Stimulated activated CD4-positive, alpha-beta T cell treated with anti-CD3 and anti-CD28 coated beads, Interleukin-4, amount 100 ng/mL, for 4 hours (primary cell): ENCODE data around the gene ARMH1.
"Not testable (repeated sequence)": the region's sequence is repeated elsewhere in the genome, so short reads cannot be mapped to it uniquely, and the experiment has no call there.

Experiments used
- DNase-seq, 2 experiments: peaks; one replicate each; pipeline ENCODE4 v3.0.0-alpha.2; 2020

The ARMH1 gene

GRCh38 chr1:44696789-44697345 lies 22.4 kb downstream of the ARMH1 start:
- peak in 1 of 2 experiments; percentile 16 for DNase-seq

GRCh38 chr1:44698138-44698537 lies 23.6 kb downstream of the ARMH1 start:
- DNase-seq = no peak

- DNase-seq = not testable (repeated sequence)
These were observed 24.9 kb downstream of the ARMH1 start for GRCh38 chr1:44699375-44699774.

GRCh38 chr1:44700573-44700972 lies 26.1 kb downstream of the ARMH1 start:
- DNase-seq = no peak

- no peak for DNase-seq
These were observed 26.6 kb downstream of the ARMH1 start for GRCh38 chr1:44701141-44701573.

GRCh38 chr1:44705470-44705869 lies 31.0 kb downstream of the ARMH1 start:
- no peak for DNase-seq

GRCh38 chr1:44705938-44706337 lies 31.4 kb downstream of the ARMH1 start:
- no peak for DNase-seq

- no peak for DNase-seq
These were observed 32.8 kb downstream of the ARMH1 start for GRCh38 chr1:44707112-44707881.

- peak in 1 of 2 experiments; percentile 39 for DNase-seq
These were observed 33.7 kb downstream of the ARMH1 start for GRCh38 chr1:44707959-44708831.

GRCh38 chr1:44713321-44713781 lies 38.8 kb downstream of the ARMH1 start:
- DNase-seq = no peak

GRCh38 chr1:44714532-44714931 lies 40.0 kb downstream of the ARMH1 start:
- no peak for DNase-seq

GRCh38 chr1:44714944-44715571 lies 40.5 kb downstream of the ARMH1 start:
- peak; percentile 36 to 63 for DNase-seq

- DNase-seq = no peak
These were observed 42.6 kb downstream of the ARMH1 start for GRCh38 chr1:44717156-44717555.

- no peak for DNase-seq
These were observed 43.1 kb downstream of the ARMH1 start for GRCh38 chr1:44717653-44718052.

- DNase-seq = no peak
These were observed 43.6 kb downstream of the ARMH1 start for GRCh38 chr1:44718091-44718490.

GRCh38 chr1:44719318-44719717 lies 44.8 kb downstream of the ARMH1 start:
- no peak for DNase-seq

GRCh38 chr1:44720281-44720680 lies 45.8 kb downstream of the ARMH1 start:
- no peak for DNase-seq

- peak; percentile 66 to 82 for DNase-seq
These were observed 47.2 kb downstream of the ARMH1 start for GRCh38 chr1:44721485-44722361.

GRCh38 chr1:44723064-44723463 lies 48.5 kb downstream of the ARMH1 start:
- peak in 1 of 2 experiments; percentile 20 for DNase-seq

- DNase-seq = peak; percentile 51 to 59
These were observed 49.2 kb downstream of the ARMH1 start for GRCh38 chr1:44723496-44724295.
